ENCODE results near the gene ATG9A. TPM values are rescaled to one million over a fixed set of nuclear protein-coding genes. Genes with fewer than 3 reads are reported as not detected.

Gene ATG9A
- total RNA-seq, 1 donor from 2014 or later: 46.5 TPM

DNA sequence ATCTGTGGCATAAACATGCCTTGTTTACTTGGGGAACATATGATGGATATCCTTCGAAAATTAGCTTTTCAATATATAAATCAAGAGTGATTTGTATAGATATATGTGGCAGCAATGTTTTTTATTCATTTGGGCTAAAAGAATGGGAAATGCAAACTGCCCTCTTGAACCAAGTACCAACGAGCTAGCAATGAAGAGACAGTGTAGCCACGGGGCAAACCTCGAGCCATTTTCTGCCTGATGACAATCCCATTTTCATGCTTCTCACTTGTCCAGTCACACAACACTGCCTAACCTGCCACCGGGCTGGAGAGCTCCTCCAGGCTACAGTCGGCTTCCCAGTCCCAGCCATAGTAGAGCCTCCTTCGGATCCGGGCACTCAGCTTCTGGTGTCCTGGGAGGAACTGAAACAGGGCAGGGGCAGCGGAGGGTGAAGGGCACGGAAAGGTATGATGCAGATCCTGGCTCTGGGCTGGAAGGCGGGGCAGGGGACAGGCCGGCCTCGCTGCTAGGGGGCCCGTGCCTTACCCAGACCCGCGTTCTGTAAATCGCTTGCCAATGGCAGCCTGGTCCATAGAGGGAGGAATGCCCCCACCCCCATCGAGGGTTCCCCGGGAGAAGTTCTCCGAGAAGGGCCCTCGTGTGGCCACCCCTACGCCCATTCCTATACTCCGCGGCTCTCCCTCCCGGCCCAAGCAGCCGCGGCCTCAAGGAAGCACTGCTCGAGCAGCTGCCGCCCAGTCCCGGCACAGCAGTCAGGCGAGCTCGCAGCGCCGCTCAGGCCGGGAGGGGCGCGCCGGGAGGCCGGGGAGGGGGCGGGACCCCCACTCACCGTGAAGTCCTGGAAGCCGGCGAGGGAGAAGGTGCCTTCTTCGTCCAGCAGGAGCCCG is 53.3 kb downstream of the ATG9A start:
- DNase-seq: peak; percentile 58

DNA sequence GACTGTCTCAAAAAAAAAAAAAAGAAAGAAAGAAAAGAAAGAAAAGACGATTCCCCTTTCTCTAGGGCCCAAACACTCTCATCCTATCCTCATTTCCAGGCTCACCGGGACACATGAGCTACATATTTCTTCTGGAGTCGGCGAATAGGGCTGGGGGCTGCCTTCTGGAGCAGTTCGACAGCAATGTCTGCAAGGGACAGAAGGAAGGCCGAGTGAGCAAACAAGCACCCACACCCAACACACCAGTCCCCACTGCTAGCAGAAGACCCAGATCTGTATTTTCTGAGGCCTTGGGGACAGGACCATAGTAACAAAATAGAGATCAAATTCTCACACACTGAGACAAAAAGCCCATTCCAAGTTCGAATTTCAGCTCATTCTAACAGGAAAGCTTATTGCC is 54.0 kb downstream of the ATG9A start:
- DNase-seq: no peak

DNA sequence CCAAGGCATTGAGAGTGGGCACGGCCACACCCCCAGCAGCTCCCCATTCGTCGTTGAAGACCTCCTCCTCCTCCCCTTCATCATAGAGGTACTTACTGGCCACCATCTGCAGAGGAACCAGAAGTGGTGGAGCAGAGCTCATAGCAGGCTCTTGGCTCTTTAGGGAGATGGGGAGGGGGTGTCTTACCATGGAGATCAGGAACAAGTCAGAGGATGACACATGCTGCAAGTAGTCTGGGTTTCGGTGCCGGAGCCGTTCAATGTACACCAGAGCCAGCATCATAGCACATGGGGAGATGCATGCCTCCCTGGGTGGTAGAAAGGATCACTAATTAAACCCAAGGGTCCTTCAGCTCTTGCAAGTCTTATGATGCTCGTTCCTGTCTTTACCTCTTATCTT is 54.6 kb downstream of the ATG9A start:
- DNase-seq: no peak

- no peak for DNase-seq
Observed at GRCh38 chr2:219174146-219174545, 55.3 kb downstream of the ATG9A start.

- DNase-seq: no peak
Observed at GRCh38 chr2:219173176-219173575, 56.3 kb downstream of the ATG9A start.

DNA sequence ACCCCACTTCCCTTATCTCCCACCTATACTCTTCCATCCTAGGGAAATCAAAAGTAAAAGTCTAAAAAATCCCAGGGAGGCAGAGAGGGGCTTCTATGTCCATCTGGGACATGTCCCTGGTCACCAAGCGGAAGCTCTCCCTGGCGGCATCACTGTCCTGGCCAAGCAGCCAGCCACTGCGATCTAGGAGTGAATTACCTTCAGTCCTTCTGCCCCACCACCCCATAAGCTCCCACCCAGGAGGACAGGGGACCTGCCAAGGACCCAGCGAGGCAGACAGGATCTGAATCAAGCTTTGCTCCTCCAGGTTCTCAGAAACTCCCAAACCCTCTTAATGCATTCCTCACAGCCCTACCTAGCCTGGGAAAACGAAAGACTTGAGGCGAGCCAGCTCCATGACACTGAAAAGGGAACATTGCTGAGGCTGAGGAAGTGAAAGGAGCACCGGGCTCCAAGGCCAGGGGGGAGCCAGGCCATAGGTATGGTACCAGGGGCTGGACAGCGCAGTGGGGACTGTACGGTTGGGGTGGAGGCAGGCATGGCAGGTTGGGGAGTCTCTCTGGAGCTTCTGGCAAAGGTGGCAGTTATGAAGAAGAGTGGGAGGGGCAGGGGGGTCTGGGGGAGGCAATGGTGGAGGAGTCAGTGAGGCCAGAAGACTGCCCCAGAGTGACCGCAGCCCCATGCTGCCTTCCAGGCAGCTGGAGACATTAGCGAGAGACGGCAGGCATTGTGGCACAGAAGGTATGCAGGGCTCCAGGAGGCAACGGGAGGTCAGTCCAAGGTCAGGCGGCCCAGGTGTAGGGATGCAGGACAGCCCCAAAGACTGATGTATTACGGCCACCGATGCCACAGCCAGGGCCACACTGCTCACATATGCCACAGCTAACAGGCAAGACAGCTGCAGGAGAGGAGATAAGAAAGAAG is 56.9 kb downstream of the ATG9A start:
- no peak for DNase-seq

- DNase-seq: peak; percentile 86
Observed at GRCh38 chr2:219171231-219171651, 58.2 kb downstream of the ATG9A start.

DNA sequence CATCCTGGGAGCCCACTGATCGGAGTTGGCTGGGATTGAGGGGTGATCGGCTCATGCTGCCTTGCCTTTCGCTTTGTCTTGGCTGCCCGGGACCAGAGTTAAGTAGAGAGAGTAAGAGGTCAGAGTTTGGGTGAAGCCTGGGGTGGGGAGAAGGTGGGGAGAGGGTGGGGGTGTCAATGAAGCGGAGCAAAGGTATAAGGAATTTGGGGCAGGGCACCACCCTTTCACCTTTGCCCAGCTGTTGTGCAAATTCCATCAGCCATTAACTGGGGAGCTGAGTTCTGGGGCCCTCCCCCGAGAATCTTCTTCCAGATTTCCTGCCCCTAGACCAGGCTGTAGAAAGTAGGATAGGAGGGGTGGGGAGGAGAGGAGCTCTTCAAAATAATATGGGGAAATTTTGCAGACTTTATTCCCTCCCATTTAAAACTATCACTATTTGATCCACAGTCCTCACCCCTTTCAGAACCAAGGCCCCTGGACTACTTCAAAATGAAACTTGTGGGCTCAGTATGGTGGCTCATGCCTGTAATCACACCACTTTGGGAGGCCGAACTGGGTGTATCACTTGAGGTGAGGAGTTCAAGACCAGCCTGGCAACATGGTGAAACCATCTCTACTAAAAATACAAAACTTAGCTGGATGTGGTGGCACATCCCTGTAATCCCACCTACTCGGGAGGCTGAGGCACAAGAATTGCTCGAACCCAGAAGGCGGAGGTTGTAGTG is 59.3 kb downstream of the ATG9A start, which contains the start of gene SLC23A3:
SLC23A3 (minus strand) TSS at position 100 of the 725 bp plus-strand sequence; CDS start at position 55, 45 bp downstream.
- DNase-seq: no peak

Other genes with a start within 250 kb of the ATG9A start
- gene FEV, start 244.5 kb downstream of the ATG9A start, total RNA-seq: not detected in 2 replicates
- gene CRYBA2, start 236.2 kb downstream of the ATG9A start, total RNA-seq: not detected in 2 replicates
- not detected in 2 replicates for gene CFAP65, start 188.1 kb downstream of the ATG9A start, total RNA-seq
- gene IHH, start 168.7 kb downstream of the ATG9A start, total RNA-seq: not detected in 2 replicates
- gene NHEJ1, start 68.8 kb downstream of the ATG9A start, total RNA-seq: 25.7 and 28.8 TPM in 2 replicates
- gene SLC23A3, start 59.6 kb downstream of the ATG9A start, total RNA-seq: 1.3 and 3.2 TPM in 2 replicates
- gene CNPPD1, start 52.7 kb downstream of the ATG9A start, total RNA-seq: 25.7 and 29.8 TPM in 2 replicates
- 64.1 and 75.4 TPM in 2 replicates for gene RETREG2, start 51.4 kb downstream of the ATG9A start, total RNA-seq
- 16.7 and 22.5 TPM in 2 replicates for gene ZFAND2B, start 22.9 kb downstream of the ATG9A start, total RNA-seq
- 31.8 and 52.4 TPM in 2 replicates for gene ABCB6, start 10.7 kb downstream of the ATG9A start, total RNA-seq
- 17.7 and 29.6 TPM in 2 replicates for gene ANKZF1, start 170 bp upstream of the ATG9A start, total RNA-seq
- gene GLB1L, start 15.8 kb upstream of the ATG9A start, total RNA-seq: 5.7 and 6.5 TPM in 2 replicates
- 24.3 and 24.7 TPM in 2 replicates for gene STK16, start 15.8 kb upstream of the ATG9A start, total RNA-seq
- gene TUBA4B, start 23.6 kb upstream of the ATG9A start, total RNA-seq: 0.09 TPM in 1 of 2 replicates, not detected in the other
- 19.9 and 23.0 TPM in 2 replicates for gene TUBA4A, start 24.3 kb upstream of the ATG9A start, total RNA-seq
- gene DNAJB2, start 49.7 kb upstream of the ATG9A start, total RNA-seq: 24.0 and 27.7 TPM in 2 replicates
- 0.17 TPM in 1 of 2 replicates, not detected in the other for gene PTPRN, start 79.8 kb upstream of the ATG9A start, total RNA-seq
- not detected in 2 replicates for gene RESP18, start 103.1 kb upstream of the ATG9A start, total RNA-seq
- gene DNPEP, start 158.3 kb upstream of the ATG9A start, total RNA-seq: 54.1 and 67.7 TPM in 2 replicates
- not detected in 2 replicates for gene DES, start 188.7 kb upstream of the ATG9A start, total RNA-seq
- gene SPEG, start 205.2 kb upstream of the ATG9A start, total RNA-seq: 0.09 and 1.7 TPM in 2 replicates